Measurements from ENCODE around the gene CTBP2. TPM values are rescaled to one million over a fixed set of nuclear protein-coding genes. Genes with fewer than 3 reads are reported as not detected.

CTBP2 gene
- total RNA-seq, 1 experiment from 2014 or later, result 191 TPM

GRCh38 chr10:125017547-125018298 is 142.6 kb downstream of the CTBP2 start:
- no peaks in the 10 kb centered on the region for H3K27me3 Mint-ChIP-seq (ENCODE audit: low read depth)
- TF ChIP-seq PRDM15 (CRISPR knock-in tag; IDR thresholded peaks at IDR 0.05) (no peak), ZBTB21 (CRISPR knock-in tag; IDR thresholded peaks at IDR 0.05; ENCODE audit: borderline replicate concordance) (no peak), GRHL2 (CRISPR knock-in tag; IDR thresholded peaks at IDR 0.05; ENCODE audit: insufficient replicate concordance, severe bottlenecking) (no peak), ZNF671 (CRISPR knock-in tag; IDR thresholded peaks at IDR 0.05) (no peak), ZNF423 (CRISPR knock-in tag; IDR thresholded peaks at IDR 0.05) (0 out of 2 replicates have a peak, but pooled peaks have one; percentile 12), ZNF317 (CRISPR knock-in tag; IDR thresholded peaks at IDR 0.05; ENCODE audit: borderline replicate concordance, low read depth) (no peak)
- TF ChIP-seq, protein P1, sequence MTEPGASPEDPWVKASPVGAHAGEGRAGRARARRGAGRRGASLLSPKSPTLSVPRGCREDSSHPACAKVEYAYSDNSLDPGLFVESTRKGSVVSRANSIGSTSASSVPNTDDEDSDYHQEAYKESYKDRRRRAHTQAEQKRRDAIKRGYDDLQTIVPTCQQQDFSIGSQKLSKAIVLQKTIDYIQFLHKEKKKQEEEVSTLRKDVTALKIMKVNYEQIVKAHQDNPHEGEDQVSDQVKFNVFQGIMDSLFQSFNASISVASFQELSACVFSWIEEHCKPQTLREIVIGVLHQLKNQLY (CRISPR knock-in tag; IDR thresholded peaks at IDR 0.05), result no peak
- ATAC-seq (no peak), DNase-seq (ENCODE audit: low spot score) (no peak)
- H3K27ac Mint-ChIP-seq, result peak overlapping the region; percentile 57; the same call in 1 of the 2 replicates
- H3K4me3 Mint-ChIP-seq, result no peak overlapping the region
- ChIA-PET CTCF (interaction anchor here (1.4 kb wide), 1 partner anchor 31 kb away, joined by 5 read pairs; no protein-coding TSS in a partner anchor), POLR2A (no interaction called here)
- peaks cover 24% of the 10 kb centered on the region for H3K9me3 Mint-ChIP-seq
- H3K36me3 Mint-ChIP-seq, result peaks cover 49% of the 10 kb centered on the region
- peaks cover 35% of the 10 kb centered on the region for H3K4me1 Mint-ChIP-seq

GRCh38 chr10:125016611-125017202 is 143.7 kb downstream of the CTBP2 start:
- ATAC-seq, result no peak
- POLR2A ChIA-PET, result interaction anchor here (1.0 kb wide), 1 partner anchor 9 kb away, joined by 3 read pairs; no protein-coding TSS in a partner anchor
- H3K9me3 Mint-ChIP-seq, result peaks cover 24% of the 10 kb centered on the region
- no peak for TF ChIP-seq ZBTB43 (CRISPR knock-in tag; IDR thresholded peaks at IDR 0.05)
- no peak for TF ChIP-seq CDX4 (CRISPR knock-in tag; IDR thresholded peaks at IDR 0.05; ENCODE audit: borderline replicate concordance)
- no peak for TF ChIP-seq PRDM15 (CRISPR knock-in tag; IDR thresholded peaks at IDR 0.05)
- TF ChIP-seq KAT7 (CRISPR knock-in tag; IDR thresholded peaks at IDR 0.05; ENCODE audit: borderline replicate concordance), result no peak
- no peak for TF ChIP-seq ZNF232 (CRISPR knock-in tag; IDR thresholded peaks at IDR 0.05)
- TF ChIP-seq TP53 (CRISPR knock-in tag; IDR thresholded peaks at IDR 0.05), result no peak
- no peak for TF ChIP-seq ZNF263 (CRISPR knock-in tag; IDR thresholded peaks at IDR 0.05; ENCODE audit: low read depth)
- no peak for TF ChIP-seq GABPB1 (CRISPR knock-in tag; IDR thresholded peaks at IDR 0.05)
- no peak for TF ChIP-seq ELF4 (CRISPR knock-in tag; IDR thresholded peaks at IDR 0.05; ENCODE audit: low read depth)
- TF ChIP-seq FOXK1 (CRISPR knock-in tag; IDR thresholded peaks at IDR 0.05), result no peak
- TF ChIP-seq TCF7 (CRISPR knock-in tag; IDR thresholded peaks at IDR 0.05; ENCODE audit: low read depth), result no peak
- TF ChIP-seq, protein P2, sequence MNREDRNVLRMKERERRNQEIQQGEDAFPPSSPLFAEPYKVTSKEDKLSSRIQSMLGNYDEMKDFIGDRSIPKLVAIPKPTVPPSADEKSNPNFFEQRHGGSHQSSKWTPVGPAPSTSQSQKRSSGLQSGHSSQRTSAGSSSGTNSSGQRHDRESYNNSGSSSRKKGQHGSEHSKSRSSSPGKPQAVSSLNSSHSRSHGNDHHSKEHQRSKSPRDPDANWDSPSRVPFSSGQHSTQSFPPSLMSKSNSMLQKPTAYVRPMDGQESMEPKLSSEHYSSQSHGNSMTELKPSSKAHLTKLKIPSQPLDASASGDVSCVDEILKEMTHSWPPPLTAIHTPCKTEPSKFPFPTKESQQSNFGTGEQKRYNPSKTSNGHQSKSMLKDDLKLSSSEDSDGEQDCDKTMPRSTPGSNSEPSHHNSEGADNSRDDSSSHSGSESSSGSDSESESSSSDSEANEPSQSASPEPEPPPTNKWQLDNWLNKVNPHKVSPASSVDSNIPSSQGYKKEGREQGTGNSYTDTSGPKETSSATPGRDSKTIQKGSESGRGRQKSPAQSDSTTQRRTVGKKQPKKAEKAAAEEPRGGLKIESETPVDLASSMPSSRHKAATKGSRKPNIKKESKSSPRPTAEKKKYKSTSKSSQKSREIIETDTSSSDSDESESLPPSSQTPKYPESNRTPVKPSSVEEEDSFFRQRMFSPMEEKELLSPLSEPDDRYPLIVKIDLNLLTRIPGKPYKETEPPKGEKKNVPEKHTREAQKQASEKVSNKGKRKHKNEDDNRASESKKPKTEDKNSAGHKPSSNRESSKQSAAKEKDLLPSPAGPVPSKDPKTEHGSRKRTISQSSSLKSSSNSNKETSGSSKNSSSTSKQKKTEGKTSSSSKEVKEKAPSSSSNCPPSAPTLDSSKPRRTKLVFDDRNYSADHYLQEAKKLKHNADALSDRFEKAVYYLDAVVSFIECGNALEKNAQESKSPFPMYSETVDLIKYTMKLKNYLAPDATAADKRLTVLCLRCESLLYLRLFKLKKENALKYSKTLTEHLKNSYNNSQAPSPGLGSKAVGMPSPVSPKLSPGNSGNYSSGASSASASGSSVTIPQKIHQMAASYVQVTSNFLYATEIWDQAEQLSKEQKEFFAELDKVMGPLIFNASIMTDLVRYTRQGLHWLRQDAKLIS (CRISPR knock-in tag; IDR thresholded peaks at IDR 0.05; ENCODE audit: borderline replicate concordance), result no peak

More at GRCh38 chr10:125016611-125017202, 143.7 kb downstream of the CTBP2 start:
- H3K36me3 Mint-ChIP-seq, result peaks cover 41% of the 10 kb centered on the region
- no peaks in the 10 kb centered on the region for H3K27me3 Mint-ChIP-seq (ENCODE audit: low read depth)
- peak overlapping the region; percentile 85; the same call in 1 of the 2 replicates for H3K27ac Mint-ChIP-seq
- H3K4me3 Mint-ChIP-seq, result no peak overlapping the region
- no peak for DNase-seq (ENCODE audit: low spot score)
- CTCF ChIA-PET, result interaction anchor here (1.0 to 1.4 kb wide), 2 partner anchors 24 to 32 kb away, joined by 3 to 5 read pairs; no protein-coding TSS in a partner anchor
- peaks cover 40% of the 10 kb centered on the region for H3K4me1 Mint-ChIP-seq

Measured in WTC11 (cell line).